ENCODE measurements around the gene IMPDH1. TPM values are rescaled to one million over a fixed set of nuclear protein-coding genes. Genes with fewer than 3 reads are reported as not detected.

The IMPDH1 gene
- total RNA-seq, 1 donor from 2014 or later, result 81.7 TPM

GRCh38 chr7:128347647-128348097 is 62.1 kb downstream of the IMPDH1 start:
- Mint-ChIP-seq H3K4me3 (ENCODE audit: unreplicated experiment) (no peak overlapping the region), H3K4me1 (ENCODE audit: low read depth, unreplicated experiment) (peaks cover 4% of the 10 kb centered on the region), H3K36me3 (ENCODE audit: unreplicated experiment) (no peaks in the 10 kb centered on the region), H3K27ac (ENCODE audit: unreplicated experiment) (no peak overlapping the region), H3K27me3 (ENCODE audit: unreplicated experiment) (peaks cover 7% of the 10 kb centered on the region), H3K9me3 (ENCODE audit: unreplicated experiment) (peaks cover 5% of the 10 kb centered on the region)
- peak; percentile 74 for DNase-seq
- peak; percentile 39 for TF ChIP-seq CTCF (IDR thresholded peaks at IDR 0.05; ENCODE audit: partially characterized antibody, unreplicated experiment)

- Mint-ChIP-seq H3K9me3 (ENCODE audit: unreplicated experiment) (peaks cover 1% of the 10 kb centered on the region), H3K27ac (ENCODE audit: unreplicated experiment) (no peak overlapping the region)
Measured at GRCh38 chr7:128344431-128344774, 65.4 kb downstream of the IMPDH1 start.

GRCh38 chr7:128343554-128344430 is 66.0 kb downstream of the IMPDH1 start, which contains the start of gene RBM28:
Gene RBM28, minus strand, starts transcription at chr7:128343908. Its CDS starts 115 bp downstream, at chr7:128343793.
- Mint-ChIP-seq H3K4me1 (ENCODE audit: low read depth, unreplicated experiment) (peaks cover 6% of the 10 kb centered on the region), H3K4me3 (ENCODE audit: unreplicated experiment) (peak within 1 kb of the TSS; percentile 85), H3K27ac (ENCODE audit: unreplicated experiment) (peak within 1 kb of the TSS; percentile 79), H3K36me3 (ENCODE audit: unreplicated experiment) (no peaks in the 10 kb centered on the region), H3K27me3 (ENCODE audit: unreplicated experiment) (no peaks in the 10 kb centered on the region), H3K9me3 (ENCODE audit: unreplicated experiment) (peaks cover 1% of the 10 kb centered on the region)
- no peak for TF ChIP-seq CTCF (IDR thresholded peaks at IDR 0.05; ENCODE audit: partially characterized antibody, unreplicated experiment)
- DNase-seq, result peak; percentile 83

More at GRCh38 chr7:128344431-128344774, 65.4 kb downstream of the IMPDH1 start:
- Mint-ChIP-seq H3K4me1 (ENCODE audit: low read depth, unreplicated experiment) (peaks cover 6% of the 10 kb centered on the region), H3K4me3 (ENCODE audit: unreplicated experiment) (peak overlapping the region; percentile 79), H3K36me3 (ENCODE audit: unreplicated experiment) (no peaks in the 10 kb centered on the region), H3K27me3 (ENCODE audit: unreplicated experiment) (peaks cover under 1% of the 10 kb centered on the region)
- DNase-seq, result no peak
- TF ChIP-seq CTCF (IDR thresholded peaks at IDR 0.05; ENCODE audit: partially characterized antibody, unreplicated experiment), result no peak

Other genes with a start within 250 kb of the IMPDH1 start
- not detected for gene LEP, start 168.7 kb downstream of the IMPDH1 start, total RNA-seq (ENCODE audit: unreplicated experiment)
- 53.2 TPM for gene RBM28, start 66.1 kb downstream of the IMPDH1 start, total RNA-seq (ENCODE audit: unreplicated experiment)
- gene PRRT4, start 48.3 kb downstream of the IMPDH1 start, total RNA-seq (ENCODE audit: unreplicated experiment), result not detected
- 24.9 TPM for gene HILPDA, start 45.9 kb upstream of the IMPDH1 start, total RNA-seq (ENCODE audit: unreplicated experiment)
- gene METTL2B, start 66.8 kb upstream of the IMPDH1 start, total RNA-seq (ENCODE audit: unreplicated experiment), result 40.9 TPM